ENCODE data around the gene VTI1A.
"Not testable (repeated sequence)": the region's sequence is repeated elsewhere in the genome, so short reads cannot be mapped to it uniquely, and the experiment has no call there.

Gene VTI1A

GRCh38 chr10:112507988-112508387 lies 61.0 kb downstream of the VTI1A start:
- no peak for DNase-seq

- no peak for DNase-seq
Observed at GRCh38 chr10:112509558-112510291, 62.7 kb downstream of the VTI1A start.

- DNase-seq: no peak
Observed at GRCh38 chr10:112510384-112510783, 63.4 kb downstream of the VTI1A start.

GRCh38 chr10:112512294-112512693 lies 65.3 kb downstream of the VTI1A start:
- DNase-seq: no peak

- no peak for DNase-seq
Observed at GRCh38 chr10:112515126-112515525, 68.1 kb downstream of the VTI1A start.

GRCh38 chr10:112515852-112516251 lies 68.8 kb downstream of the VTI1A start:
- DNase-seq: no peak

GRCh38 chr10:112517451-112517862 lies 70.4 kb downstream of the VTI1A start:
- DNase-seq: no peak

- no peak for DNase-seq
Observed at GRCh38 chr10:112519133-112519761, 72.2 kb downstream of the VTI1A start.

GRCh38 chr10:112520914-112521313 lies 73.9 kb downstream of the VTI1A start:
- DNase-seq: no peak

- DNase-seq: no peak
Observed at GRCh38 chr10:112524641-112525040, 77.6 kb downstream of the VTI1A start.

- DNase-seq: no peak
Observed at GRCh38 chr10:112525200-112525599, 78.2 kb downstream of the VTI1A start.

- DNase-seq: no peak
Observed at GRCh38 chr10:112526139-112526538, 79.1 kb downstream of the VTI1A start.

GRCh38 chr10:112526906-112527305 lies 79.9 kb downstream of the VTI1A start:
- no peak for DNase-seq

GRCh38 chr10:112528235-112528634 lies 81.2 kb downstream of the VTI1A start:
- DNase-seq: no peak

- DNase-seq: no peak
Observed at GRCh38 chr10:112531421-112531820, 84.4 kb downstream of the VTI1A start.

- no peak for DNase-seq
Observed at GRCh38 chr10:112532189-112532588, 85.2 kb downstream of the VTI1A start.

GRCh38 chr10:112532956-112533355 lies 85.9 kb downstream of the VTI1A start:
- DNase-seq: no peak

- no peak for DNase-seq
Observed at GRCh38 chr10:112533916-112534315, 86.9 kb downstream of the VTI1A start.

GRCh38 chr10:112535531-112535951 lies 88.5 kb downstream of the VTI1A start:
- no peak for DNase-seq

- no peak for DNase-seq
Observed at GRCh38 chr10:112536663-112537062, 89.6 kb downstream of the VTI1A start.

GRCh38 chr10:112538168-112538567 lies 91.2 kb downstream of the VTI1A start:
- DNase-seq: no peak

- DNase-seq: no peak
Observed at GRCh38 chr10:112539340-112539739, 92.3 kb downstream of the VTI1A start.

- not testable (repeated sequence) for DNase-seq
Observed at GRCh38 chr10:112542823-112543222, 95.8 kb downstream of the VTI1A start.

GRCh38 chr10:112546474-112546873 lies 99.5 kb downstream of the VTI1A start:
- DNase-seq: no peak

Measured in activated CD4-positive, alpha-beta T cell treated with anti-CD3 and anti-CD28 coated beads, Interleukin-2, amount 50 U/mL, for 1 hour (primary cell).